SK-N-SH (cell line): ENCODE results near the gene TYROBP. TPM values are rescaled to one million over a fixed set of nuclear protein-coding genes. Genes with fewer than 3 reads are reported as not detected.

Experiments used
- CTCF ChIA-PET: fragments of 300-600, 350-600 bp; formaldehyde crosslinking; extraction: SDS; loops from one replicate; lab custom pipeline; 2021; lab: Yijun Ruan, JAX
- POLR2A ChIA-PET: fragments of 350-600 bp; sonication (Branson Sonifier 250); formaldehyde crosslinking; extraction: SDS; loops from one replicate; lab custom pipeline; 2020; ENCODE audit warnings: antibody characterized with exemption, inconsistent platforms; lab: Yijun Ruan, JAX
- DNase-seq: peaks from one replicate; pipeline ENCODE4 v3.0.0; 2012
- H2AFZ ChIP-seq: fragments of 200-600 bp; sonication (generic); 2 replicates; pipeline ENCODE4 v1.8.1; 2016; ENCODE audit warnings: antibody characterized with exemption, mild to moderate bottlenecking, low read depth
- H3F3A ChIP-seq: fragments of 200-600 bp; sonication (generic); replicated peaks from 2 replicates; pipeline ENCODE3; 2016; ENCODE audit warnings: antibody characterized with exemption, mild to moderate bottlenecking; ENCODE audit not compliant: insufficient read depth
- H3K27ac ChIP-seq, 2 experiments: fragments of 200-500 bp in 1 of 2; fragments of 200-600 bp in 1 of 2; sonication (Bioruptor generic) in 1 of 2; sonication (generic), shearing (Covaris generic) in 1 of 2; 2 replicates each; pipeline versions ENCODE4 v1.5.1 to v1.6.1; 2014 to 2016; ENCODE audit warnings: low read depth in 2 of 2, inconsistent platforms in 1 of 2, low read length in 1 of 2, mild to moderate bottlenecking in 1 of 2, mixed read lengths in 1 of 2
- H3K27me3 ChIP-seq: fragments of 200-600 bp; sonication (generic), shearing (Covaris generic); 2 replicates; pipeline ENCODE4 v1.6.1; 2016; ENCODE audit warnings: mixed run types; ENCODE audit not compliant: insufficient read depth
- H3K36me3 ChIP-seq, 2 experiments: fragments of 200-500 bp in 1 of 2; fragments of 200-600 bp in 1 of 2; sonication (Bioruptor generic) in 1 of 2; sonication (generic) in 1 of 2; replicated peaks in 1 of 2; 2 replicates each; pipeline versions ENCODE3 to v1.5.1; 2014 to 2016; ENCODE audit warnings: low read length in 1 of 2, mild to moderate bottlenecking in 1 of 2; ENCODE audit not compliant: insufficient read depth in 2 of 2, control insufficient read depth in 1 of 2
- H3K4me1 ChIP-seq, 2 experiments: fragments of 200-500 bp in 1 of 2; fragments of 200-600 bp in 1 of 2; sonication (Bioruptor generic) in 1 of 2; sonication (generic), shearing (Covaris generic) in 1 of 2; 2 replicates each; pipeline versions ENCODE4 v1.5.1 to v1.6.1; 2014 to 2016; ENCODE audit warnings: low read depth in 1 of 2, low read length in 1 of 2, mixed run types in 1 of 2; ENCODE audit not compliant: insufficient read depth in 2 of 2, control insufficient read depth in 1 of 2
- H3K4me2 ChIP-seq: fragments of 200-600 bp; sonication (generic), shearing (Covaris generic); 2 replicates; pipeline ENCODE4 v1.6.1; 2017; ENCODE audit warnings: mixed run types
- H3K4me3 ChIP-seq, 2 experiments: fragments of 200-500 bp in 1 of 2; fragments of 200-600 bp in 1 of 2; sonication (Bioruptor generic) in 1 of 2; sonication (generic), shearing (Covaris generic) in 1 of 2; 2 replicates each; pipeline versions ENCODE4 v1.5.1 to v1.8.1; 2014 to 2016; ENCODE audit warnings: low read depth in 2 of 2, inconsistent platforms in 1 of 2, low read length in 1 of 2, mild to moderate bottlenecking in 1 of 2, mixed read lengths in 1 of 2, moderate library complexity in 1 of 2
- H3K79me2 ChIP-seq: fragments of 200-600 bp; sonication (generic); 2 replicates; pipeline ENCODE4 v1.8.1; 2017; ENCODE audit warnings: mild to moderate bottlenecking; ENCODE audit not compliant: insufficient read depth
- H3K9ac ChIP-seq: fragments of 200-600 bp; sonication (generic); 2 replicates; pipeline ENCODE4 v1.6.1; 2017; ENCODE audit warnings: mixed run types
- H3K9me2 ChIP-seq: fragments of 200-600 bp; sonication (generic); 2 replicates; pipeline ENCODE4 v1.6.1; 2017; ENCODE audit warnings: mixed run types
- H3K9me3 ChIP-seq: fragments of 200-600 bp; sonication (generic); 2 replicates; pipeline ENCODE4 v1.6.1; 2017; ENCODE audit warnings: mixed run types, mild to moderate bottlenecking, moderate library complexity
- H4K20me1 ChIP-seq: fragments of 200-600 bp; sonication (generic); 2 replicates; pipeline ENCODE4 v1.6.1; 2017; ENCODE audit warnings: mild to moderate bottlenecking, mixed run types; ENCODE audit not compliant: insufficient read depth
- CHD2 ChIP-seq: fragments of 150-350 bp; IDR thresholded peaks from 2 replicates; pipeline ENCODE4 v1.6.1; 2018; ENCODE audit warnings: low read length; ENCODE audit not compliant: partially characterized antibody
- ELF1 ChIP-seq: IDR thresholded peaks from 2 replicates; pipeline ENCODE4 v1.4.0; 2012
- EP300 ChIP-seq, 2 experiments: IDR thresholded peaks; 2 replicates each; pipeline versions ENCODE4 v1.4.0 to v1.6.1; 2012; ENCODE audit warnings: borderline replicate concordance in 1 of 2, low read depth in 1 of 2, low read length in 1 of 2
- FOXJ3 ChIP-seq: sonication (generic); formaldehyde crosslinking; IDR thresholded peaks from 2 replicates; pipeline ENCODE4 v1.5.1; 2020; ENCODE audit warnings: mild to moderate bottlenecking, missing genetic modification reagents
- GABPA ChIP-seq: IDR thresholded peaks from 2 replicates; pipeline ENCODE4 v1.4.0; 2012; ENCODE audit warnings: low read depth, mild to moderate bottlenecking
- GATA2 ChIP-seq: sonication (generic); formaldehyde crosslinking; IDR thresholded peaks from 2 replicates; pipeline ENCODE4 v1.5.0; 2020; ENCODE audit warnings: mild to moderate bottlenecking, missing genetic modification reagents
- IRF3 ChIP-seq: fragments of 150-350 bp; IDR thresholded peaks from 2 replicates; pipeline ENCODE4 v1.6.1; 2016; ENCODE audit warnings: mild to moderate bottlenecking, low read depth, low read length
- JUND ChIP-seq: IDR thresholded peaks from 2 replicates; pipeline ENCODE4 v1.4.0; 2012
- MAX ChIP-seq: IDR thresholded peaks from 2 replicates; pipeline ENCODE4 v1.4.0; 2012; ENCODE audit warnings: low read depth
- MXI1 ChIP-seq: IDR thresholded peaks from 2 replicates; pipeline ENCODE4 v1.6.1; 2012; ENCODE audit warnings: mild to moderate bottlenecking, low read depth, low read length, improper control_type of control experiment
- NFIC ChIP-seq: IDR thresholded peaks from 2 replicates; pipeline ENCODE4 v1.4.0; 2012; ENCODE audit warnings: borderline replicate concordance
- NRF1 ChIP-seq: IDR thresholded peaks from 2 replicates; pipeline ENCODE4 v1.6.1; 2012; ENCODE audit warnings: low read depth, mild to moderate bottlenecking, low read length
- REST ChIP-seq: IDR thresholded peaks from 2 replicates; pipeline ENCODE4 v1.6.1; 2012; ENCODE audit warnings: mild to moderate bottlenecking, low read depth, low read length, moderate library complexity
- RFX5 ChIP-seq: IDR thresholded peaks from 2 replicates; pipeline ENCODE4 v1.6.1; 2012; ENCODE audit warnings: mild to moderate bottlenecking, improper control_type of control experiment, low read length
- RXRA ChIP-seq: IDR thresholded peaks from 2 replicates; pipeline ENCODE4 v1.4.0; 2012; ENCODE audit warnings: low read depth, mild to moderate bottlenecking, borderline replicate concordance
- TCF12 ChIP-seq: IDR thresholded peaks from 2 replicates; pipeline ENCODE4 v1.4.0; 2012
- USF2 ChIP-seq: fragments of 150-350 bp; IDR thresholded peaks from 2 replicates; pipeline ENCODE4 v1.6.1; 2017; ENCODE audit warnings: antibody characterized with exemption, low read length, low read depth, borderline replicate concordance
- WGBS: methylation state at CpG from one replicate; pipeline ENCODE4 v1.1.6; 2017; ENCODE audit warnings: low lambda C conversion rate; 5-methylcytosine and 5-hydroxymethylcytosine counted together
- polyA plus RNA-seq, 3 experiments: library from polyadenylated mRNA; depleted of rRNA; stranded (reverse); fragments of >200 nt; gene quantifications; 2 replicates each; pipeline ENCODE4 v1.2.3, GENCODE V29; 2012
- TF ChIP-seq, protein P1 (sequence below): IDR thresholded peaks from 2 replicates; pipeline ENCODE4; 2012

Gene TYROBP
- polyA plus RNA-seq, 1 of the 3 experiments (the other 2 are of a cell fraction), result not detected

- TF ChIP-seq JUND (no peak), REST (no peak), FOXJ3 (no peak)
- TF ChIP-seq, all 33 proteins: peak for 0
Measured at GRCh38 chr19:35896643-35897040, 11.5 kb downstream of the TYROBP start (continued).

GRCh38 chr19:35895911-35896642 lies 12.0 kb downstream of the TYROBP start:
- Histone ChIP-seq H3K36me3 (peaks cover 0 to 10% of the 10 kb centered on the region in 2 experiments), H3K79me2 (peaks cover 11% of the 10 kb centered on the region; the same call in 1 of the 2 replicates), H3K9ac (no peak overlapping the region), H3K4me2 (no peak overlapping the region), H3K9me3 (no peaks in the 10 kb centered on the region), H3K9me2 (no peaks in the 10 kb centered on the region), H3F3A (peaks cover 3% of the 10 kb centered on the region), H4K20me1 (no peaks in the 10 kb centered on the region), H3K4me3 (no peak overlapping the region), H3K27ac (no peak overlapping the region), H2AFZ (no peak overlapping the region), H3K4me1 (peaks cover 5 to 8% of the 10 kb centered on the region in 2 experiments; a peak in 3 of 4 replicates), H3K27me3 (no peaks in the 10 kb centered on the region)
- 87% methylated on average over 14 of the region's 21 CpGs for WGBS
- ChIA-PET POLR2A (interaction anchor here (1.2 kb wide), 1 partner anchor 219 kb away, joined by 3 read pairs; the partner anchor contains the start of genes POLR2I and TBCB), CTCF (interaction anchor here (3.0 kb wide), 1 partner anchor 36 kb away, joined by 11 read pairs; no protein-coding TSS in a partner anchor)
- DNase-seq, result no peak
- TF ChIP-seq MXI1 (no peak), TCF12 (no peak), NRF1 (no peak), FOXJ3 (no peak), ELF1 (no peak), NFIC (no peak), CHD2 (no peak), IRF3 (no peak), EP300 (IDR thresholded peaks at IDR 0.05; ENCODE audit: borderline replicate concordance in 1 of 2, low read depth in 1 of 2, low read length in 1 of 2) (no peak), GATA2 (CRISPR knock-in tag) (no peak), REST (no peak), USF2 (no peak), RXRA (no peak), MAX (no peak), GABPA (no peak), JUND (no peak), RFX5 (no peak)
- TF ChIP-seq, protein P1, sequence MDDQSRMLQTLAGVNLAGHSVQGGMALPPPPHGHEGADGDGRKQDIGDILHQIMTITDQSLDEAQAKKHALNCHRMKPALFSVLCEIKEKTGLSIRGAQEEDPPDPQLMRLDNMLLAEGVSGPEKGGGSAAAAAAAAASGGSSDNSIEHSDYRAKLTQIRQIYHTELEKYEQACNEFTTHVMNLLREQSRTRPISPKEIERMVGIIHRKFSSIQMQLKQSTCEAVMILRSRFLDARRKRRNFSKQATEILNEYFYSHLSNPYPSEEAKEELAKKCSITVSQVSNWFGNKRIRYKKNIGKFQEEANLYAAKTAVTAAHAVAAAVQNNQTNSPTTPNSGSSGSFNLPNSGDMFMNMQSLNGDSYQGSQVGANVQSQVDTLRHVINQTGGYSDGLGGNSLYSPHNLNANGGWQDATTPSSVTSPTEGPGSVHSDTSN, result no peak
